ENCODE measurements around the gene UTS2B.

Gene UTS2B, protein sequence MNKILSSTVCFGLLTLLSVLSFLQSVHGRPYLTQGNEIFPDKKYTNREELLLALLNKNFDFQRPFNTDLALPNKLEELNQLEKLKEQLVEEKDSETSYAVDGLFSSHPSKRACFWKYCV

DNA sequence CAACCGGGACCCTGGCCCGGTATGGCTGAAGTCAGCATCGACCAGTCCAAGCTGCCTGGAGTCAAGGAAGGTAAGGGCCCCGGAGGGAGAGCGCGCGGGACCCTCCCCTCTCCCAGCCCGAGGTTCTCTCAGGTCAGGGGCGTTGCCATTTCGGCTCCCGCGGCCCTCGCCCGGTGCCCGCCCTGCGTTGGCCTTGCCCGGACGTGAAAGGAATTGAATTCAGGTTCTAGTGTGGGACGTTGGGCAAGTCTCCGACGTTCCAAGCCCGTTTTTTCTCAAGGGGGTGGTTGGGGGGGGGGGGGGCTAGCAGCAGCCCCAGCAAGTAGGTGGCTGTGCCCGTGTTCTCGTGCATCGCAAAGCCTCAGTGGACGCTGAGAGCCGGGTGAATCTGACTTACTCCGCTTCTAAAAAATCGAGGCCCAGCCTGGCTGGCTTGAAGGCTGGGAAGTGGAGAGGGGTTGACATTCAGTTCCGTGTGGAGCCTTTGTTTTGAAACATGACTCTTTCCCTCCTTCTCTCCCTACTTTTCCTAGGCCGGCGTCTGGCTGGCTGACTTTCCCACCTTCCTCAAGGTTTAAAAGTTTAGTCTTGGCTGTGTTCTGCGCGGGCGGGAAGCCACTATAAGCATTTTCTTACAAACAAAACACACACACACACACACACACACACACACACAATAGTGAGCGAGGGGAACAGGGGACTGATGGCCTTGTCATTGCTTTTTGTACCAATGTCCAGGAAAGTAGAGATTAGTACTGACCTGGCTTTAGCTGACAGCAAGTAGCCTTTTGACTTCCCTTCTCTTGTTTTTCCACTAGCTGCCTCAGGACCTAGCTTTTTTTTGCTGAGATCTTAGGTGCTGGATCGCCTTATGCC lies at the start of gene UTS2B:
Gene UTS2B (minus strand): TSS at position 873 of the 876 bp plus-strand sequence. CDS start 48,337 bp downstream, outside the sequence.
- Histone ChIP-seq H3K36me3 (ENCODE audit: control insufficient read depth in 2 of 2, insufficient read depth in 1 of 2, low read length in 2 of 2) (no peaks in the 10 kb centered on the region), H3K9me3 (ENCODE audit: control insufficient read depth, insufficient read depth, low read depth, low read length) (no peaks in the 10 kb centered on the region), H3K4me1 (ENCODE audit: control insufficient read depth, insufficient read depth, low read length) (peaks cover 2% of the 10 kb centered on the region; the same call in 1 of the 2 replicates), H3K4me3 (ENCODE audit: low read depth, low read length) (peak within 1 kb of the TSS; percentile 93), H3K27ac (ENCODE audit: extremely low read depth, low read depth, low read length) (peak within 1 kb of the TSS; percentile 93)
- CTCF ChIA-PET = no interaction called here
- POLR2A ChIA-PET = interaction anchor here (0.6 to 1.4 kb wide), 3 partner anchors 18 to 1803 kb away, joined by 3 to 4 read pairs (median 3); no protein-coding TSS in a partner anchor
- TF ChIP-seq ZNF2 (tag by site-specific recombination; IDR thresholded peaks at IDR 0.05) (peak; percentile 74), YY1 (tag by site-specific recombination; IDR thresholded peaks at IDR 0.05) (no peak), MEIS1 (CRISPR knock-in tag; IDR thresholded peaks at IDR 0.05; ENCODE audit: borderline replicate concordance) (no peak), ZSCAN23 (tag by site-specific recombination; IDR thresholded peaks at IDR 0.05) (no peak), ZNF792 (tag by site-specific recombination; IDR thresholded peaks at IDR 0.05) (no peak), ZBTB8A (tag by site-specific recombination; IDR thresholded peaks at IDR 0.05) (no peak; the same call in 1 of the 2 replicates), MYNN (tag by site-specific recombination; IDR thresholded peaks at IDR 0.05; ENCODE audit: borderline replicate concordance) (peak; percentile 18; the same call in 1 of the 2 replicates), KLF1 (tag by site-specific recombination; IDR thresholded peaks at IDR 0.05) (peak; percentile 79), ZNF335 (tag by site-specific recombination; conservative IDR thresholded peaks at IDR 0.05) (peak; percentile 50), ZNF600 (tag by site-specific recombination; IDR thresholded peaks at IDR 0.05) (peak; percentile 33; the same call in 1 of the 2 replicates), ZEB2 (tag by site-specific recombination; IDR thresholded peaks at IDR 0.05) (no peak), ZNF10 (tag by site-specific recombination; IDR thresholded peaks at IDR 0.05) (no peak), OSR2 (tag by site-specific recombination; IDR thresholded peaks at IDR 0.05) (no peak), EGR2 (tag by site-specific recombination; IDR thresholded peaks at IDR 0.05; ENCODE audit: low read depth) (peak; percentile 36; the same call in 1 of the 2 replicates), ZNF473 (tag by site-specific recombination; IDR thresholded peaks at IDR 0.05) (no peak), ZNF202 (tag by site-specific recombination; IDR thresholded peaks at IDR 0.05; ENCODE audit: borderline replicate concordance) (no peak)
- TF ChIP-seq, protein P1, sequence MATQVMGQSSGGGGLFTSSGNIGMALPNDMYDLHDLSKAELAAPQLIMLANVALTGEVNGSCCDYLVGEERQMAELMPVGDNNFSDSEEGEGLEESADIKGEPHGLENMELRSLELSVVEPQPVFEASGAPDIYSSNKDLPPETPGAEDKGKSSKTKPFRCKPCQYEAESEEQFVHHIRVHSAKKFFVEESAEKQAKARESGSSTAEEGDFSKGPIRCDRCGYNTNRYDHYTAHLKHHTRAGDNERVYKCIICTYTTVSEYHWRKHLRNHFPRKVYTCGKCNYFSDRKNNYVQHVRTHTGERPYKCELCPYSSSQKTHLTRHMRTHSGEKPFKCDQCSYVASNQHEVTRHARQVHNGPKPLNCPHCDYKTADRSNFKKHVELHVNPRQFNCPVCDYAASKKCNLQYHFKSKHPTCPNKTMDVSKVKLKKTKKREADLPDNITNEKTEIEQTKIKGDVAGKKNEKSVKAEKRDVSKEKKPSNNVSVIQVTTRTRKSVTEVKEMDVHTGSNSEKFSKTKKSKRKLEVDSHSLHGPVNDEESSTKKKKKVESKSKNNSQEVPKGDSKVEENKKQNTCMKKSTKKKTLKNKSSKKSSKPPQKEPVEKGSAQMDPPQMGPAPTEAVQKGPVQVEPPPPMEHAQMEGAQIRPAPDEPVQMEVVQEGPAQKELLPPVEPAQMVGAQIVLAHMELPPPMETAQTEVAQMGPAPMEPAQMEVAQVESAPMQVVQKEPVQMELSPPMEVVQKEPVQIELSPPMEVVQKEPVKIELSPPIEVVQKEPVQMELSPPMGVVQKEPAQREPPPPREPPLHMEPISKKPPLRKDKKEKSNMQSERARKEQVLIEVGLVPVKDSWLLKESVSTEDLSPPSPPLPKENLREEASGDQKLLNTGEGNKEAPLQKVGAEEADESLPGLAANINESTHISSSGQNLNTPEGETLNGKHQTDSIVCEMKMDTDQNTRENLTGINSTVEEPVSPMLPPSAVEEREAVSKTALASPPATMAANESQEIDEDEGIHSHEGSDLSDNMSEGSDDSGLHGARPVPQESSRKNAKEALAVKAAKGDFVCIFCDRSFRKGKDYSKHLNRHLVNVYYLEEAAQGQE (tag by site-specific recombination; IDR thresholded peaks at IDR 0.05) = no peak
- TF ChIP-seq, protein P2, sequence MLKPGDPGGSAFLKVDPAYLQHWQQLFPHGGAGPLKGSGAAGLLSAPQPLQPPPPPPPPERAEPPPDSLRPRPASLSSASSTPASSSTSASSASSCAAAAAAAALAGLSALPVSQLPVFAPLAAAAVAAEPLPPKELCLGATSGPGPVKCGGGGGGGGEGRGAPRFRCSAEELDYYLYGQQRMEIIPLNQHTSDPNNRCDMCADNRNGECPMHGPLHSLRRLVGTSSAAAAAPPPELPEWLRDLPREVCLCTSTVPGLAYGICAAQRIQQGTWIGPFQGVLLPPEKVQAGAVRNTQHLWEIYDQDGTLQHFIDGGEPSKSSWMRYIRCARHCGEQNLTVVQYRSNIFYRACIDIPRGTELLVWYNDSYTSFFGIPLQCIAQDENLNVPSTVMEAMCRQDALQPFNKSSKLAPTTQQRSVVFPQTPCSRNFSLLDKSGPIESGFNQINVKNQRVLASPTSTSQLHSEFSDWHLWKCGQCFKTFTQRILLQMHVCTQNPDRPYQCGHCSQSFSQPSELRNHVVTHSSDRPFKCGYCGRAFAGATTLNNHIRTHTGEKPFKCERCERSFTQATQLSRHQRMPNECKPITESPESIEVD (tag by site-specific recombination; IDR thresholded peaks at IDR 0.05) = 0 out of 2 replicates have a peak, but pooled peaks have one; percentile 7
- TF ChIP-seq, protein P3, sequence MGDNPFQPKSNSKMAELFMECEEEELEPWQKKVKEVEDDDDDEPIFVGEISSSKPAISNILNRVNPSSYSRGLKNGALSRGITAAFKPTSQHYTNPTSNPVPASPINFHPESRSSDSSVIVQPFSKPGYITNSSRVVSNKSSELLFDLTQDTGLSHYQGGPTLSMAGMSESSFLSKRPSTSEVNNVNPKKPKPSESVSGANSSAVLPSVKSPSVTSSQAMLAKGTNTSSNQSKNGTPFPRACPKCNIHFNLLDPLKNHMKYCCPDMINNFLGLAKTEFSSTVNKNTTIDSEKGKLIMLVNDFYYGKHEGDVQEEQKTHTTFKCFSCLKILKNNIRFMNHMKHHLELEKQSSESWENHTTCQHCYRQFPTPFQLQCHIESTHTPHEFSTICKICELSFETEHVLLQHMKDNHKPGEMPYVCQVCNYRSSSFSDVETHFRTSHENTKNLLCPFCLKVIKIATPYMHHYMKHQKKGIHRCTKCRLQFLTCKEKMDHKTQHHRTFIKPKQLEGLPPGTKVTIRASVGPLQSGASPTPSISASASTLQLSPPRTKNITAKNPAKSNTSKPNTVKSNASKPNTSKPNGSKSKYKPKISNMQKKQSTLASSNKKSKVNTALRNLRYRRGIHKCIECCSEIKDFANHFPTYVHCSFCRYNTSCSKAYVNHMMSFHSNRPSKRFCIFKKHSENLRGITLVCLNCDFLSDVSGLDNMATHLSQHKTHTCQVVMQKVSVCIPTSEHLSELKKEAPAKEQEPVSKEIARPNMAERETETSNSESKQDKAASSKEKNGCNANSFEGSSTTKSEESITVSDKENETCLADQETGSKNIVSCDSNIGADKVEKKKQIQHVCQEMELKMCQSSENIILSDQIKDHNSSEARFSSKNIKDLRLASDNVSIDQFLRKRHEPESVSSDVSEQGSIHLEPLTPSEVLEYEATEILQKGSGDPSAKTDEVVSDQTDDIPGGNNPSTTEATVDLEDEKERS (tag by site-specific recombination; IDR thresholded peaks at IDR 0.05) = no peak
- TF ChIP-seq, protein P4, sequence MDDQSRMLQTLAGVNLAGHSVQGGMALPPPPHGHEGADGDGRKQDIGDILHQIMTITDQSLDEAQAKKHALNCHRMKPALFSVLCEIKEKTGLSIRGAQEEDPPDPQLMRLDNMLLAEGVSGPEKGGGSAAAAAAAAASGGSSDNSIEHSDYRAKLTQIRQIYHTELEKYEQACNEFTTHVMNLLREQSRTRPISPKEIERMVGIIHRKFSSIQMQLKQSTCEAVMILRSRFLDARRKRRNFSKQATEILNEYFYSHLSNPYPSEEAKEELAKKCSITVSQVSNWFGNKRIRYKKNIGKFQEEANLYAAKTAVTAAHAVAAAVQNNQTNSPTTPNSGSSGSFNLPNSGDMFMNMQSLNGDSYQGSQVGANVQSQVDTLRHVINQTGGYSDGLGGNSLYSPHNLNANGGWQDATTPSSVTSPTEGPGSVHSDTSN (CRISPR knock-in tag; IDR thresholded peaks at IDR 0.05) = no peak
- TF ChIP-seq, protein P5, sequence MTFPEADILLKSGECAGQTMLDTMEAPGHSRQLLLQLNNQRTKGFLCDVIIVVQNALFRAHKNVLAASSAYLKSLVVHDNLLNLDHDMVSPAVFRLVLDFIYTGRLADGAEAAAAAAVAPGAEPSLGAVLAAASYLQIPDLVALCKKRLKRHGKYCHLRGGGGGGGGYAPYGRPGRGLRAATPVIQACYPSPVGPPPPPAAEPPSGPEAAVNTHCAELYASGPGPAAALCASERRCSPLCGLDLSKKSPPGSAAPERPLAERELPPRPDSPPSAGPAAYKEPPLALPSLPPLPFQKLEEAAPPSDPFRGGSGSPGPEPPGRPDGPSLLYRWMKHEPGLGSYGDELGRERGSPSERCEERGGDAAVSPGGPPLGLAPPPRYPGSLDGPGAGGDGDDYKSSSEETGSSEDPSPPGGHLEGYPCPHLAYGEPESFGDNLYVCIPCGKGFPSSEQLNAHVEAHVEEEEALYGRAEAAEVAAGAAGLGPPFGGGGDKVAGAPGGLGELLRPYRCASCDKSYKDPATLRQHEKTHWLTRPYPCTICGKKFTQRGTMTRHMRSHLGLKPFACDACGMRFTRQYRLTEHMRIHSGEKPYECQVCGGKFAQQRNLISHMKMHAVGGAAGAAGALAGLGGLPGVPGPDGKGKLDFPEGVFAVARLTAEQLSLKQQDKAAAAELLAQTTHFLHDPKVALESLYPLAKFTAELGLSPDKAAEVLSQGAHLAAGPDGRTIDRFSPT (tag by site-specific recombination; IDR thresholded peaks at IDR 0.05) = peak; percentile 72; the same call in 1 of the 2 replicates
- TF ChIP-seq, protein P6, sequence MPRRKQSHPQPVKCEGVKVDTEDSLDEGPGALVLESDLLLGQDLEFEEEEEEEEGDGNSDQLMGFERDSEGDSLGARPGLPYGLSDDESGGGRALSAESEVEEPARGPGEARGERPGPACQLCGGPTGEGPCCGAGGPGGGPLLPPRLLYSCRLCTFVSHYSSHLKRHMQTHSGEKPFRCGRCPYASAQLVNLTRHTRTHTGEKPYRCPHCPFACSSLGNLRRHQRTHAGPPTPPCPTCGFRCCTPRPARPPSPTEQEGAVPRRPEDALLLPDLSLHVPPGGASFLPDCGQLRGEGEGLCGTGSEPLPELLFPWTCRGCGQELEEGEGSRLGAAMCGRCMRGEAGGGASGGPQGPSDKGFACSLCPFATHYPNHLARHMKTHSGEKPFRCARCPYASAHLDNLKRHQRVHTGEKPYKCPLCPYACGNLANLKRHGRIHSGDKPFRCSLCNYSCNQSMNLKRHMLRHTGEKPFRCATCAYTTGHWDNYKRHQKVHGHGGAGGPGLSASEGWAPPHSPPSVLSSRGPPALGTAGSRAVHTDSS (tag by site-specific recombination; IDR thresholded peaks at IDR 0.05) = no peak

Measured in HEK293 (cell line).